ENCODE results near the gene RANBP9. TPM values are rescaled to one million over a fixed set of nuclear protein-coding genes. Genes with fewer than 3 reads are reported as not detected.

RANBP9 gene
- total RNA-seq, 6 experiments from 2014 or later: 14.1 to 17.9 (median 15.9) TPM

DNA sequence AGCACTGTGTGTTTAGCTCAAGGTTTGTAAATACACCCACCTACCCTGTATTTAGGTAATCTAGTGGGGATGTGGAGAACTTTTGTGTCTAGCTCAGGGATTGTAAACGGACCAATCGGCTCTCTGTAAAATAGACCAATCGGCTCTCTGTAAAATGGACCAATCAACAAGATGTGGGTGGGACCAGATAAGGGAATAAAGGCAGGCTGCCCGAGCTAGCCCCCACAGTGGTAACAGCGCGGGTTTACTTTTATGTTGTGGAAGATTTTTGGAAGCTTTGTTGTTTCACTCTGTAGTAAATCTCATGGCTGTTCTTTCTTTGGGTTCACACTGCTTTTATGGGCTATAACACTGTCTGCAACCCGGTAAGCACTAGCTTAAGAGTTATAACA, 32.1 kb upstream of the RANBP9 start:
- no peaks in the 10 kb centered on the region for H3K9me3 ChIP-seq
- TF ChIP-seq, protein P1, sequence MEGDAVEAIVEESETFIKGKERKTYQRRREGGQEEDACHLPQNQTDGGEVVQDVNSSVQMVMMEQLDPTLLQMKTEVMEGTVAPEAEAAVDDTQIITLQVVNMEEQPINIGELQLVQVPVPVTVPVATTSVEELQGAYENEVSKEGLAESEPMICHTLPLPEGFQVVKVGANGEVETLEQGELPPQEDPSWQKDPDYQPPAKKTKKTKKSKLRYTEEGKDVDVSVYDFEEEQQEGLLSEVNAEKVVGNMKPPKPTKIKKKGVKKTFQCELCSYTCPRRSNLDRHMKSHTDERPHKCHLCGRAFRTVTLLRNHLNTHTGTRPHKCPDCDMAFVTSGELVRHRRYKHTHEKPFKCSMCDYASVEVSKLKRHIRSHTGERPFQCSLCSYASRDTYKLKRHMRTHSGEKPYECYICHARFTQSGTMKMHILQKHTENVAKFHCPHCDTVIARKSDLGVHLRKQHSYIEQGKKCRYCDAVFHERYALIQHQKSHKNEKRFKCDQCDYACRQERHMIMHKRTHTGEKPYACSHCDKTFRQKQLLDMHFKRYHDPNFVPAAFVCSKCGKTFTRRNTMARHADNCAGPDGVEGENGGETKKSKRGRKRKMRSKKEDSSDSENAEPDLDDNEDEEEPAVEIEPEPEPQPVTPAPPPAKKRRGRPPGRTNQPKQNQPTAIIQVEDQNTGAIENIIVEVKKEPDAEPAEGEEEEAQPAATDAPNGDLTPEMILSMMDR (IDR thresholded peaks at IDR 0.05): no peak
- TF ChIP-seq POLR2A (IDR thresholded peaks at IDR 0.05): no peak
- no peak overlapping the region for H3K4me3 ChIP-seq
- ATAC-seq: no peak
- H3K27me3 ChIP-seq: no peaks in the 10 kb centered on the region
- H3K36me3 ChIP-seq: no peaks in the 10 kb centered on the region
- WGBS (ENCODE audit: insufficient coverage, low coverage, low lambda C conversion rate, missing lambda C conversion rate): 88% methylated on average over 4 of the region's 7 CpGs
- H3K4me1 ChIP-seq: no peaks in the 10 kb centered on the region
- intact Hi-C loops (cut with DNase I): no loop called here
- H3K27ac ChIP-seq: no peak overlapping the region
- DNase-seq: no peak

DNA sequence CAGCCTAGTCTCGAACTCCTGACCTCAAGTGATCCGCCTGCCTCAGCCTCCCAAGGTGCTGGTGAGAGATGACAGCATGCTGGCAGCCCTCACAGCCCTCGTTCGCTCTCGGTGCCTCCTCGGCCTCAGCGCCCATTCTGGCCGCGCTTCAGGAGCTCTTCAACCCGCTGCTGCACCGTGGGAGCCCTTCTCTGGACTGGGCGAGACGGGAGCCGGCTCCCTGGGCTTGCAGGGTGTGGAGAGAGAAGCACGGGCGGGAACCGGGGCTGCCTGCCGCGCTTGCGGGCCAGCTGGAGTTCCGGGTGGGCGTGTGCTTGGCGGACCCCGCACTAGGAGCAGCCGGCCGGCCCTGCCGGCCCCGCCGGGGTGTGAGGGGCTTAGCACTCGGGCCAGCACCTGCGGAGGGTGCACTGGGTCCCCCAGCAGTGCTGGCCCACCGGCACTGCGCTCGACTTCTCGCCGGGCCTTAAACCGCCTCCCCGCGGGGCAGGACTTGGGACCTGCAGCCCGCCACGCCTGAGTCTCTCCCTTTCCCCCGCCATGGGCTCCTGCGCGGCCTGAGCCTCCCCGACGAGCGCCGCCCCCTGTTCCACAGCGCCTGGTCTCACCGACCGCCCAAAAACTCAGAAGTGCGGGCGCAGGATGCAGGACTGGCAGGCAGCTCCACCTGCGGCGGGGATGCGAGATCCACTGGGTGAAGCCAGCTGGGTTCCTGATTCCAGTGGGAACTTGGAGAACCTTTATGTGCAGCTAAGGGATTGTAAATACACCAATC, 31.5 kb upstream of the RANBP9 start:
- 59% methylated on average over 16 of the region's 56 CpGs for WGBS (ENCODE audit: insufficient coverage, low coverage, low lambda C conversion rate, missing lambda C conversion rate)
- Histone ChIP-seq H3K36me3 (no peaks in the 10 kb centered on the region), H3K4me3 (no peak overlapping the region), H3K27ac (no peak overlapping the region), H3K27me3 (no peaks in the 10 kb centered on the region), H3K9me3 (no peaks in the 10 kb centered on the region), H3K4me1 (no peaks in the 10 kb centered on the region)
- DNase-seq: no peak
- TF ChIP-seq, protein P1 (IDR thresholded peaks at IDR 0.05): no peak
- TF ChIP-seq POLR2A (IDR thresholded peaks at IDR 0.05): no peak
- intact Hi-C loops (cut with DNase I): no loop called here
- ATAC-seq: no peak

GRCh38 chr6:13741365-13741764, 29.7 kb upstream of the RANBP9 start:
- TF ChIP-seq, protein P1 (IDR thresholded peaks at IDR 0.05): no peak
- TF ChIP-seq POLR2A (IDR thresholded peaks at IDR 0.05): no peak
- no peaks in the 10 kb centered on the region for H3K4me1 ChIP-seq
- no peaks in the 10 kb centered on the region for H3K36me3 ChIP-seq
- H3K9me3 ChIP-seq: no peaks in the 10 kb centered on the region
- WGBS (ENCODE audit: insufficient coverage, low coverage, low lambda C conversion rate, missing lambda C conversion rate): 80% methylated on average over 3 of the region's 4 CpGs
- DNase-seq: no peak
- no peak overlapping the region for H3K27ac ChIP-seq
- intact Hi-C loops (cut with DNase I): no loop called here
- no peak overlapping the region for H3K4me3 ChIP-seq
- no peaks in the 10 kb centered on the region for H3K27me3 ChIP-seq
- no peak for ATAC-seq

- TF ChIP-seq, protein P1 (IDR thresholded peaks at IDR 0.05): no peak
- no peak for TF ChIP-seq POLR2A (IDR thresholded peaks at IDR 0.05)
- Histone ChIP-seq H3K4me1 (no peaks in the 10 kb centered on the region), H3K4me3 (no peak overlapping the region), H3K9me3 (no peaks in the 10 kb centered on the region), H3K36me3 (no peaks in the 10 kb centered on the region), H3K27me3 (no peaks in the 10 kb centered on the region), H3K27ac (no peak overlapping the region)
- no peak for DNase-seq
- 93% methylated on average over 2 of the region's 2 CpGs for WGBS (ENCODE audit: insufficient coverage, low coverage, low lambda C conversion rate, missing lambda C conversion rate)
- ATAC-seq: no peak
- intact Hi-C loops (cut with DNase I): no loop called here
Observed at GRCh38 chr6:13735031-13735430, 23.4 kb upstream of the RANBP9 start.

Data from right lobe of liver (tissue), 6 donors.